Heart left ventricle (tissue), 13 donors: ENCODE data around the gene ADAD1.

Source experiments
- CTCF ChIP-seq, 12 donors: fragments of 200-600 bp; sonication (generic) in 4 of 12; IDR thresholded peaks; one replicate each; pipeline versions ENCODE4 v1.5.0 to v1.8.0; 2018 to 2022; ENCODE audit warnings: antibody characterized with exemption in 12 of 12, mild to moderate bottlenecking in 5 of 12
- POLR2A ChIP-seq, 2 donors: fragments of 450-650 bp; IDR thresholded peaks; one replicate each; pipeline ENCODE4 v1.6.1; 2017; ENCODE audit warnings: antibody characterized with exemption in 2 of 2, mild to moderate bottlenecking in 2 of 2, moderate library complexity in 2 of 2
- donor health status: ischemic (EF 13 %, LVEDD 7.1; RV severe dilation, severe dysfunction).
- donor health status: DM: no; HTN: yes; CAD: no.
- donor health status: DM: no; HTN: no; CAD: no.
- donor health status: ischemic (EF 25% LVEDD 6.9; RV normal size, moderate dysfunction).
- donor health status: ischemic (EF 25% LVEDD 5.7; RV mildly dilated, moderate dysfunction).
- donor health status: ischemic (EF 35%, LVEDD 5.7; RV mildly dilated, moderate dysfunction).
- donor health status: nonischemic (EF 11% LVEDD 7.7; RV severe dilation, severe dysfunction).
- donor health status: DM: yes; HTN: yes; CAD: no.
- donor health status: PGD.
- donor health status: ischemic (EF 29% LVEDD 5.4; RV normal size, mild dysfunction).
- donor health status: nonischemic (EF 23%, LVEDD 6.1; RV moderate dilation, normal function).

- TF ChIP-seq CTCF (IDR thresholded peaks at IDR 0.05) = no peak
- no peak for TF ChIP-seq POLR2A (IDR thresholded peaks at IDR 0.05)
Measured at GRCh38 chr4:122360754-122361153, 18.1 kb upstream of the ADAD1 start.
